ENCODE results near the gene TAF1. TPM values are rescaled to one million over a fixed set of nuclear protein-coding genes. Genes with fewer than 3 reads are reported as not detected.

The TAF1 gene
- total and polyA plus RNA-seq, 9 of the 15 experiments (the other 6 are each of a cell fraction or from before 2014, with no cell fraction given) = 6.4 to 45.1 (median 38.1) TPM

DNA sequence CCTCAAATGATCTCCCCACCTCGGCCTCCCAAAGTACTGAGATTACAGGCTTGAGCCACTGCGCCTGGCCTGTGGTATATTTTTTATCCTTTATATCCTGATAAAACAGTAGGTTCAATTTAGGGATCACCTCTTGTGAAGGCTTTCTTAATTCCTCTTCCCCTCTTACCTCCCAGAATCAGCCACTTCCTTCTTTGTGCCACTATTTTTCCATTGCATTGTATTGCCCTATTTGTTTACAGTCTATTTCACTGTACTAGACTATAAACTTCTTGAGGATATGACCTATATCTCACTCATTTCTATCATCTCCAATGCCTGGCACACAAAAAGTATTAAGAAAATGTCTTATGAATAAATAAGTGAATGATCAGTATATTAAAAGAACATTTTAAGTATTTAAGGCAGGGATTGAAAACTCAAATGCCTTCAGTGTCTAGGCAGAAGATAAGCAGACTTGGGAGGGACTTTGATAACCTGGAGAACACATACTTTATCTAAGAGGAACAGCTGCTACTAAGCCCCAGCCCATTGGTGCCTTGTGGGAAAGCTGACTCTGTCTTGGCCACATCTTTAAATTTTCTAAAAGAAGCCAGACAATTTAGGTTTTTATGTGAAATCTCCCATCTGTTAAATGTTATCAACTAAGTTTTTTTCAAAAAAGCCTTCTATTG is 84.4 kb downstream of the TAF1 start (continued):
- TF ChIP-seq, protein P1, sequence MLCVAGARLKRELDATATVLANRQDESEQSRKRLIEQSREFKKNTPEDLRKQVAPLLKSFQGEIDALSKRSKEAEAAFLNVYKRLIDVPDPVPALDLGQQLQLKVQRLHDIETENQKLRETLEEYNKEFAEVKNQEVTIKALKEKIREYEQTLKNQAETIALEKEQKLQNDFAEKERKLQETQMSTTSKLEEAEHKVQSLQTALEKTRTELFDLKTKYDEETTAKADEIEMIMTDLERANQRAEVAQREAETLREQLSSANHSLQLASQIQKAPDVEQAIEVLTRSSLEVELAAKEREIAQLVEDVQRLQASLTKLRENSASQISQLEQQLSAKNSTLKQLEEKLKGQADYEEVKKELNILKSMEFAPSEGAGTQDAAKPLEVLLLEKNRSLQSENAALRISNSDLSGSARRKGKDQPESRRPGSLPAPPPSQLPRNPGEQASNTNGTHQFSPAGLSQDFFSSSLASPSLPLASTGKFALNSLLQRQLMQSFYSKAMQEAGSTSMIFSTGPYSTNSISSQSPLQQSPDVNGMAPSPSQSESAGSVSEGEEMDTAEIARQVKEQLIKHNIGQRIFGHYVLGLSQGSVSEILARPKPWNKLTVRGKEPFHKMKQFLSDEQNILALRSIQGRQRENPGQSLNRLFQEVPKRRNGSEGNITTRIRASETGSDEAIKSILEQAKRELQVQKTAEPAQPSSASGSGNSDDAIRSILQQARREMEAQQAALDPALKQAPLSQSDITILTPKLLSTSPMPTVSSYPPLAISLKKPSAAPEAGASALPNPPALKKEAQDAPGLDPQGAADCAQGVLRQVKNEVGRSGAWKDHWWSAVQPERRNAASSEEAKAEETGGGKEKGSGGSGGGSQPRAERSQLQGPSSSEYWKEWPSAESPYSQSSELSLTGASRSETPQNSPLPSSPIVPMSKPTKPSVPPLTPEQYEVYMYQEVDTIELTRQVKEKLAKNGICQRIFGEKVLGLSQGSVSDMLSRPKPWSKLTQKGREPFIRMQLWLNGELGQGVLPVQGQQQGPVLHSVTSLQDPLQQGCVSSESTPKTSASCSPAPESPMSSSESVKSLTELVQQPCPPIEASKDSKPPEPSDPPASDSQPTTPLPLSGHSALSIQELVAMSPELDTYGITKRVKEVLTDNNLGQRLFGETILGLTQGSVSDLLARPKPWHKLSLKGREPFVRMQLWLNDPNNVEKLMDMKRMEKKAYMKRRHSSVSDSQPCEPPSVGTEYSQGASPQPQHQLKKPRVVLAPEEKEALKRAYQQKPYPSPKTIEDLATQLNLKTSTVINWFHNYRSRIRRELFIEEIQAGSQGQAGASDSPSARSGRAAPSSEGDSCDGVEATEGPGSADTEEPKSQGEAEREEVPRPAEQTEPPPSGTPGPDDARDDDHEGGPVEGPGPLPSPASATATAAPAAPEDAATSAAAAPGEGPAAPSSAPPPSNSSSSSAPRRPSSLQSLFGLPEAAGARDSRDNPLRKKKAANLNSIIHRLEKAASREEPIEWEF (CRISPR knock-in tag; IDR thresholded peaks at IDR 0.05) = no peak
- TF ChIP-seq EHMT2 (IDR thresholded peaks at IDR 0.05) (no peak), SIN3A (IDR thresholded peaks at IDR 0.05; ENCODE audit: borderline replicate concordance in 2 of 2, control insufficient read depth in 1 of 2, low read depth in 2 of 2, low read length in 2 of 2) (no peak), RBM34 (IDR thresholded peaks at IDR 0.05; ENCODE audit: borderline replicate concordance, insufficient read depth, low read length) (no peak), GABPB1 (CRISPR knock-in tag; IDR thresholded peaks at IDR 0.05) (no peak), NFIC (IDR thresholded peaks at IDR 0.05) (peak; percentile 83), SRSF7 (optimal IDR thresholded peaks at IDR 0.05; ENCODE audit: low read depth, low read length) (no peak), ETS1 (conservative IDR thresholded peaks at IDR 0.05; ENCODE audit: control insufficient read depth, low read depth, low read length) (no peak), MITF (IDR thresholded peaks at IDR 0.05) (no peak), FOXK2 (conservative IDR thresholded peaks at IDR 0.05 in 1 of 2, IDR thresholded peaks at IDR 0.05 in 1 of 2; ENCODE audit: low read depth in 2 of 2) (no peak), ZNF551 (CRISPR knock-in tag; IDR thresholded peaks at IDR 0.05) (no peak), TRIM28 (IDR thresholded peaks at IDR 0.05) (no peak), STAT5B (CRISPR knock-in tag; IDR thresholded peaks at IDR 0.05) (no peak)
- TF ChIP-seq, protein P2, sequence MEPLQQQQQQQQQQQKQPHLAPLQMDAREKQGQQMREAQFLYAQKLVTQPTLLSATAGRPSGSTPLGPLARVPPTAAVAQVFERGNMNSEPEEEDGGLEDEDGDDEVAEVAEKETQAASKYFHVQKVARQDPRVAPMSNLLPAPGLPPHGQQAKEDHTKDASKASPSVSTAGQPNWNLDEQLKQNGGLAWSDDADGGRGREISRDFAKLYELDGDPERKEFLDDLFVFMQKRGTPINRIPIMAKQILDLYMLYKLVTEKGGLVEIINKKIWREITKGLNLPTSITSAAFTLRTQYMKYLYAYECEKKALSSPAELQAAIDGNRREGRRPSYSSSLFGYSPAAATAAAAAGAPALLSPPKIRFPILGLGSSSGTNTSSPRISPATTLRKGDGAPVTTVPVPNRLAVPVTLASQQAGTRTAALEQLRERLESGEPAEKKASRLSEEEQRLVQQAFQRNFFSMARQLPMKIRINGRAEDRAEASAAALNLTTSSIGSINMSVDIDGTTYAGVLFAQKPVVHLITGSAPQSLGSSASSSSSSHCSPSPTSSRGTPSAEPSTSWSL (CRISPR knock-in tag; IDR thresholded peaks at IDR 0.05; ENCODE audit: borderline replicate concordance) = no peak
- TF ChIP-seq, protein P3, sequence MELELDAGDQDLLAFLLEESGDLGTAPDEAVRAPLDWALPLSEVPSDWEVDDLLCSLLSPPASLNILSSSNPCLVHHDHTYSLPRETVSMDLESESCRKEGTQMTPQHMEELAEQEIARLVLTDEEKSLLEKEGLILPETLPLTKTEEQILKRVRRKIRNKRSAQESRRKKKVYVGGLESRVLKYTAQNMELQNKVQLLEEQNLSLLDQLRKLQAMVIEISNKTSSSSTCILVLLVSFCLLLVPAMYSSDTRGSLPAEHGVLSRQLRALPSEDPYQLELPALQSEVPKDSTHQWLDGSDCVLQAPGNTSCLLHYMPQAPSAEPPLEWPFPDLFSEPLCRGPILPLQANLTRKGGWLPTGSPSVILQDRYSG (tag; conservative IDR thresholded peaks at IDR 0.05; ENCODE audit: low read depth) = no peak

Data from K562 (cell line).